MCF 10A (cell line): ENCODE data around the gene ARHGEF17. TPM values are rescaled to one million over a fixed set of nuclear protein-coding genes. Genes with fewer than 3 reads are reported as not detected.
A peak's percentile ranks its signal among the peaks of the same experiment; 100 is the strongest.

Source experiments
- BruUV-seq: library from RNA; stranded (reverse); fragments of 400-500 nt; replicated peaks from 2 replicates; lab custom pipeline; 2021; lab: Mats Ljungman, UMichigan
- CTCF ChIA-PET: fragments of 300-600 bp; sonication (Branson Sonifier 250); formaldehyde crosslinking; extraction: SDS; loops from one replicate; lab custom pipeline; 2021; ENCODE audit warnings: antibody characterized with exemption, inconsistent platforms; lab: Yijun Ruan, JAX
- POLR2A ChIA-PET: fragments of 300-600, 350-650 bp; sonication (Branson Sonifier 250); formaldehyde crosslinking; extraction: SDS; loops from one replicate; lab custom pipeline; 2020; ENCODE audit warnings: antibody characterized with exemption, inconsistent platforms; lab: Yijun Ruan, JAX
- DNase-seq: peaks from one replicate; pipeline ENCODE4 v3.0.0-alpha.2; 2018; ENCODE audit not compliant: unreplicated experiment
- H3K27ac Mint-ChIP-seq: one replicate; pipeline ENCODE4 v1.8.0; 2022; ENCODE audit warnings: mild to moderate bottlenecking, low read depth, mixed read lengths; ENCODE audit not compliant: unreplicated experiment
- H3K27me3 Mint-ChIP-seq: one replicate; pipeline ENCODE4 v1.8.0; 2022; ENCODE audit warnings: mixed read lengths; ENCODE audit not compliant: insufficient read depth, unreplicated experiment
- H3K36me3 Mint-ChIP-seq: one replicate; pipeline ENCODE4 v1.8.0; 2022; ENCODE audit warnings: mild to moderate bottlenecking, moderate library complexity, mixed read lengths; ENCODE audit not compliant: insufficient read depth, unreplicated experiment
- H3K4me1 Mint-ChIP-seq: one replicate; pipeline ENCODE4 v1.8.0; 2022; ENCODE audit warnings: mixed read lengths; ENCODE audit not compliant: insufficient read depth, unreplicated experiment
- H3K4me3 Mint-ChIP-seq: one replicate; pipeline ENCODE4 v1.8.0; 2022; ENCODE audit warnings: mild to moderate bottlenecking, moderate library complexity, mixed read lengths; ENCODE audit not compliant: unreplicated experiment
- H3K9me3 Mint-ChIP-seq: one replicate; pipeline ENCODE4 v1.8.0; 2022; ENCODE audit warnings: mixed read lengths; ENCODE audit not compliant: unreplicated experiment
- CTCF ChIP-seq: fragments of 200-600 bp; IDR thresholded peaks from one replicate; pipeline ENCODE4 v1.8.0; 2022; ENCODE audit warnings: antibody characterized with exemption, mild to moderate bottlenecking; ENCODE audit not compliant: unreplicated experiment
- intact Hi-C: fragments of 100-400 bp; cut with micrococcal nuclease; formaldehyde crosslinking; loops from 2 replicates; pipeline ENCODE4 v1.14.1; 2022
- total RNA-seq: library from RNA; stranded (reverse); gene quantifications from 2 replicates; pipeline ENCODE4 v1.2.3, GENCODE V29; 2022

The ARHGEF17 gene
- total RNA-seq, 1 experiment from 2014 or later = 27.6 TPM

- H3K9me3 Mint-ChIP-seq = no peaks in the 10 kb centered on the region
- H3K27me3 Mint-ChIP-seq = no peaks in the 10 kb centered on the region
- intact Hi-C loops = no loop called here
- H3K4me3 Mint-ChIP-seq = no peak overlapping the region
- ChIA-PET POLR2A (interaction anchor here (1.0 to 4.2 kb wide), 2 partner anchors 11 to 26 kb away, joined by 4 to 36 read pairs; partner anchors contain the start of gene ARHGEF17), CTCF (interaction anchor here (0.6 to 7.5 kb wide), 9 partner anchors 11 to 827 kb away, joined by 3 to 127 read pairs (median 5); partner anchors contain the start of gene ARHGEF17)
- H3K36me3 Mint-ChIP-seq = peaks cover 6% of the 10 kb centered on the region
- TF ChIP-seq CTCF = no peak
- DNase-seq = no peak
- no peak overlapping the region for H3K27ac Mint-ChIP-seq
- no TSS peak for BruUV-seq
- peaks cover 19% of the 10 kb centered on the region for H3K4me1 Mint-ChIP-seq
These were observed 25.7 kb downstream of the ARHGEF17 start for GRCh38 chr11:73333640-73334383.

- Mint-ChIP-seq H3K27me3 (no peaks in the 10 kb centered on the region), H3K4me3 (no peak overlapping the region), H3K36me3 (peaks cover 6% of the 10 kb centered on the region), H3K4me1 (peaks cover 19% of the 10 kb centered on the region), H3K9me3 (no peaks in the 10 kb centered on the region), H3K27ac (no peak overlapping the region)
- BruUV-seq = no TSS peak
- TF ChIP-seq CTCF = no peak
- peak; percentile 91 for DNase-seq
- intact Hi-C loops = loop anchor here (1.0 kb wide), 2 partner anchors 27 to 39 kb away; no protein-coding TSS in a partner anchor
- ChIA-PET CTCF (interaction anchor here (0.5 to 7.5 kb wide), 32 partner anchors 7 to 828 kb away, joined by 3 to 127 read pairs (median 5); partner anchors contain the start of gene ARHGEF17), POLR2A (interaction anchor here (1.0 to 4.2 kb wide), 2 partner anchors 12 to 27 kb away, joined by 4 to 36 read pairs; partner anchors contain the start of gene ARHGEF17)
These were observed 26.5 kb downstream of the ARHGEF17 start for GRCh38 chr11:73334384-73335203.

- intact Hi-C loops = loop anchor here (1.0 kb wide), 2 partner anchors 28 to 40 kb away; no protein-coding TSS in a partner anchor
- no TSS peak for BruUV-seq
- POLR2A ChIA-PET = interaction anchor here (0.8 to 4.2 kb wide), 4 partner anchors 18 to 65 kb away, joined by 3 to 36 read pairs (median 4); partner anchors contain the start of gene ARHGEF17
- Mint-ChIP-seq H3K36me3 (peaks cover 6% of the 10 kb centered on the region), H3K4me3 (no peak overlapping the region), H3K27ac (no peak overlapping the region), H3K9me3 (no peaks in the 10 kb centered on the region), H3K4me1 (peaks cover 24% of the 10 kb centered on the region), H3K27me3 (no peaks in the 10 kb centered on the region)
- DNase-seq = peak; percentile 85
- CTCF ChIA-PET = interaction anchor here (0.5 to 7.5 kb wide), 43 partner anchors 8 to 864 kb away, joined by 3 to 127 read pairs (median 4); partner anchors contain the start of gene ARHGEF17
- TF ChIP-seq CTCF = peak; percentile 97
These were observed 27.3 kb downstream of the ARHGEF17 start for GRCh38 chr11:73335204-73335923.
